IPS-18a (cell line): ENCODE measurements around the gene COQ4.

ENCODE experiments used
- H3K27ac ChIP-seq: one replicate; pipeline ENCODE4 v1.5.1; 2013; ENCODE audit warnings: low read length
- H3K27me3 ChIP-seq: one replicate; pipeline ENCODE4 v1.6.1; 2013; ENCODE audit warnings: mild to moderate bottlenecking, low read length; ENCODE audit not compliant: control insufficient read depth, insufficient read depth
- H3K36me3 ChIP-seq: one replicate; pipeline ENCODE4 v1.6.1; 2013; ENCODE audit warnings: low read depth, low read length; ENCODE audit not compliant: control insufficient read depth
- H3K4me1 ChIP-seq: one replicate; pipeline ENCODE4 v1.6.1; 2013; ENCODE audit warnings: low read depth, low read length; ENCODE audit not compliant: control insufficient read depth
- H3K4me3 ChIP-seq: one replicate; pipeline ENCODE4 v1.5.1; 2013; ENCODE audit warnings: low read length
- H3K9ac ChIP-seq: one replicate; pipeline ENCODE4 v1.6.1; 2013; ENCODE audit warnings: mild to moderate bottlenecking, low read length, moderate library complexity
- H3K9me3 ChIP-seq: one replicate; pipeline ENCODE4 v1.6.1; 2013; ENCODE audit warnings: low read depth, low read length; ENCODE audit not compliant: control insufficient read depth

COQ4 gene

DNA sequence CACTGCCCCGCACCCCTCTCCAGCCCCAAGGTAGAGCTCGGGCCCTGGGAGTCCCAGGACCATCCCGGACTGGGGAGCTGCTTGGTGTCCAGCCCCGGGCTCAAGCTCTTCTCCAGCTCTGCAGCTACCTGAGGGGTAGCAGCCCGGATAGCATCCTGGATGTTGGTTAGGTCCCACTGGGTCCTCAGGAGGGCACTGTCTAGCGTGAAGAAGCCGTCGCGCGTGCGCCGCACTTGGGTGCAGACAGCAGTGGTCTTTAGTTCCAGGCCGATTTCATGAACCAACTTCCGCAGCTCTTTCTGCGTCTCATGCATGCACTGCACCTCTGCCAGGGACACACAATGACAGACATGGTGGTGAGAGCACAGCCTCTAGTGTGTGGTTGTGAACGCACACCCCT, 13.1 kb upstream of the COQ4 start:
- Histone ChIP-seq H3K36me3 (peaks cover 37% of the 10 kb centered on the region), H3K27me3 (no peaks in the 10 kb centered on the region), H3K4me1 (no peaks in the 10 kb centered on the region), H3K9me3 (no peaks in the 10 kb centered on the region), H3K27ac (no peak overlapping the region), H3K4me3 (no peak overlapping the region), H3K9ac (no peak overlapping the region)

DNA sequence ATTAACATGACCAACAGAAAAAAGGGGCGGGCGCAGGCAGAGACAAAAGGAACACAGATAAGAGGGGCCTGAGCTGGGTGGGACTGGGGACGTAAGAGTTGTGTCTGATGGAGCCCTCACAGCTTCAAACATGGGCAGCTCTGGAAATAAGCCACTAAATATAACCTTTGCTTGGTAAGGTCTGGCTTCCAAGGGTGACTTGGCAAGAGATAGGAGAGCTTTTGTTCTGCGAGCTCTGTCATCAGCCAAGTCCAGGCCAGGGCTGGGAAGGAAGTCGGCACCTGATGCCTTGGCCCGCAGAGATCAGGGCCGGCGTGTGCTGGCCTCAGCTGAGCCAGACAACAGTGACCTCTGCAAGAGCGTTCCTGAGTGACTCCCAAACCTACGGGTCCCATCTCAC, 12.2 kb upstream of the COQ4 start:
- Histone ChIP-seq H3K27ac (no peak overlapping the region), H3K9me3 (no peaks in the 10 kb centered on the region), H3K9ac (no peak overlapping the region), H3K4me1 (no peaks in the 10 kb centered on the region), H3K27me3 (no peaks in the 10 kb centered on the region), H3K36me3 (peaks cover 44% of the 10 kb centered on the region), H3K4me3 (no peak overlapping the region)

DNA sequence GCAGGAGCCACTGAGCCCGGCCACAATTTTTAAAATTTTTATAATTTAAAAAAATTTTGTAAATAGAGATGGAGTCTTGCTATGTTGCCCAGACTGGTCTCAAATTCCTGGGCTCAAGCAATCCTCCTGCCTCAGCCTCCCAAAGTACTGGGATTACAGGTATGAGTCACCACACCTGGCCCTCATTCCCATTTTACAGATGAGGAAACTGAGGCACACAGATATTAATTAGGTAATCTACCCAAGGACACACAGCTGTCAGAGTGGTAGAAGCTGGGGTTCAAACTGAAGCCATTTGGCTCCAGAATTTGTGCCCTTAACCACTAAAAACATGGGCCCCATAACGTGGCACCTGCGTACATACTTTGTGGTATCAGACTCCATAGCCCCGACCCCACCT, 7.9 kb upstream of the COQ4 start:
- Histone ChIP-seq H3K4me1 (no peaks in the 10 kb centered on the region), H3K4me3 (no peak overlapping the region), H3K36me3 (peaks cover 50% of the 10 kb centered on the region)

DNA sequence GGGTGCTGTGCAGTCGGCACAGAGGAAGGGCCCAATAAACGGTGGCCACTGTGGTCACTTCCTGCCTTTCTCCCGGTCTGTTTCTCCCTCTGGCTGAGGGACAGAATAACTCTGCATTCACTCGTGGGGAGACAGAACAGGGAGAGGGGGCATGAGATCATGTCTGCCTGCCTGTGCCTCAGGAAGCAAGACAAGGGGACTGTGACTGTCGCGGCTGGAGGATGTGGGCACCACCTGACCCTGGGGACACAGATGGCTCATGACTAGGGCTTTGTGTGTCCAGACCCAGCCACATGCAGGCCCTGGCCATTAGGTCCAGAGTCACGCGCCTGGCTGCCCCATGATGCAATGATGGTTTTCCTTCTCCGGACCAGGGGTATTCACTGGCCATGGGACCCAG, 6.2 kb upstream of the COQ4 start:
- no peak overlapping the region for H3K9ac ChIP-seq
- no peak overlapping the region for H3K4me3 ChIP-seq
- no peaks in the 10 kb centered on the region for H3K4me1 ChIP-seq
- peaks cover 36% of the 10 kb centered on the region for H3K36me3 ChIP-seq
- no peaks in the 10 kb centered on the region for H3K27me3 ChIP-seq
- H3K9me3 ChIP-seq: no peaks in the 10 kb centered on the region
- H3K27ac ChIP-seq: no peak overlapping the region

More for the DNA sequence above, 7.9 kb upstream of the COQ4 start:
- H3K9me3 ChIP-seq: no peaks in the 10 kb centered on the region
- no peak overlapping the region for H3K9ac ChIP-seq
- no peaks in the 10 kb centered on the region for H3K27me3 ChIP-seq
- no peak overlapping the region for H3K27ac ChIP-seq

DNA sequence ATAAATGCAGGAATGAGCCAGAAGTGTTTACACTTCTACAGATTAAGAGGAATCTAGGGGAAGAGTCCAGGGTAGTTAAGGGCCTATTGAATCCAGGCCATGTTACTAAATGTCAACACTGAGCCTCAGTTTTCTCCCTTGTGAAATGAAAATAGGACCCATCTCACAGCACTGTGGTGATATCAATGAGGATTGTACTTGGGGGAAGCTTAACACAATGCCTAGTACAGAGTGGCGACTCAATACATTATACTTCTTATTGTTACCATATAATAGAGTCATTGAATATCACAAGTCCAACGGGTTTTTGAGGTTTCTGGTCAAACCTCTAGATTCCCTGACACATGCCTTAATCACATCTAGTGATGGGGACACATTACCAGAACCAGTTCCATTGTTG, 5.0 kb upstream of the COQ4 start:
- Histone ChIP-seq H3K36me3 (peaks cover 35% of the 10 kb centered on the region), H3K27me3 (no peaks in the 10 kb centered on the region), H3K4me1 (no peaks in the 10 kb centered on the region), H3K9ac (no peak overlapping the region), H3K4me3 (no peak overlapping the region), H3K9me3 (no peaks in the 10 kb centered on the region), H3K27ac (no peak overlapping the region)

DNA sequence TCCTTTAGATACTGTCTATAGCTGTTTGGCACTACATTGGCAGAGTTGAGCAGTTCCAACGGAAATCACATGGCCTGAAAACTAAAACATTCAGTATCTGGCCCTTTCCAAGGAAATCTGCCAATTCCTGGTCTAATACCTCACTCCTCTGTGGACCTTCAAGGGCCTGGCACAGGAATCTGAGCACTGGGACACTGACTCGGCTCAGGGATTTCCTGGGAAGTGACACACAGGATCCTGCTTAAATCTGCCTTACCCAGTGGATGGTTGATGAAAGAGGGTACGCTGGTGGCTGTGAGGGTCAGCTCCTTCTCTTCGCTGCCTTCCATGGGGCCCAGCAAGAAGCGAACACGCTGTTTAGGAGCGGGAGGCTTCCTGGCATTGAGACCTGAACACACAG, 1.3 kb upstream of the COQ4 start:
- Histone ChIP-seq H3K27me3 (no peaks in the 10 kb centered on the region), H3K4me1 (peaks cover 5% of the 10 kb centered on the region), H3K27ac (no peak overlapping the region), H3K9ac (no peak overlapping the region), H3K9me3 (no peaks in the 10 kb centered on the region), H3K4me3 (peak overlapping the region; percentile 98), H3K36me3 (peaks cover 22% of the 10 kb centered on the region)

DNA sequence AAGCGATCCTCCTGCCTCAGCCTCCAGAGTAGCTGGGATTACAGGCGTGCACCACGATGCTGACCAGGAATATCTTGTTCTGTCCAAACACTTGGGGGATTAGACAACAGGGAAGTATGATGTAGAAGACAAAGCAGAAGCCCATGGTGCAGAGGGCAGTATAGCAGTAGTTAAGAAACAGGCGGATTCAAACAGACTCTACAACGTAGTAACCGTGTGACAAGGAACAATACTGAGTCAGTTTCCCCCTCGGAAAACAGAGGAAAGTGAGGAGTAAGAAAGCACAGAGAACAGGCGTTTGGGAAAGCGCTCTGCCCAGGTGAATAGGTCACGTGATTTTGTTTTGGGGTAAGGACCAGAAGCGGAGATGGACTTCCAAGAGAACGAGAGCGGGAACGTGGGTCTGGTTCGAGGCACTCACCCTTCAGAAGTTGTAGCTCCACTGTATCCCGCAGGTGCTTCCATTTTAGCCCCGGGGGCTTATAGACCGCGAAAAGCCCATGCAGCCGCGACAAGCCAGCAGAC, 698 bp upstream of the COQ4 start:
- Histone ChIP-seq H3K27ac (peak overlapping the region; percentile 91), H3K27me3 (no peaks in the 10 kb centered on the region), H3K9ac (peak overlapping the region; percentile 91), H3K4me3 (peak overlapping the region; percentile 98), H3K36me3 (peaks cover 20% of the 10 kb centered on the region), H3K4me1 (peaks cover 5% of the 10 kb centered on the region), H3K9me3 (no peaks in the 10 kb centered on the region)

DNA sequence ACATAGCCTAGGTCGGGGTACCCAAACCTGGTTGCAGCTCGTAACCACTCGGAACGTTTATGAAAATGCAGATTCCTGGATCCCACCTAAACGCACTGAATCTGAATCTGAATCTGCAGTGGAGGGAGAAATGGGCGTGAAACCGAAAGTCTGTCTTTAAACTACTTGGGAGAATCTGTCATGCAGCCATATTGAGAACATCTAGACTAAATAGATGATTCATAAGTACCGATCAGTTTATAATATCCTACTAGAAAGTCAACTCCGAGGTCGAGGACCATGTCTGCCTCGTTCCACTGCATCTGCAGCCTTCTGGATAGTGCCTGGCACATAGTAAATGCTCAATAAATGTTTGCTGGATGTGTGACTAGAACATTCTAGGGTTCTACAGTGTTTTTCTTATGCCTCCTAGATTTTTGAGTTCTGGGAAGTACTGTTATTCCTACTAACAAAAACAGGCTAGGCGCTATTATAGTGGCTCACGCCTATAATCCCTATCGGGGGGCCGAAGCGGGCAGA, 632 bp downstream of the COQ4 start:
- peaks cover 5% of the 10 kb centered on the region for H3K4me1 ChIP-seq
- no peak overlapping the region for H3K27ac ChIP-seq
- peak overlapping the region; percentile 91 for H3K9ac ChIP-seq
- no peaks in the 10 kb centered on the region for H3K9me3 ChIP-seq
- peaks cover 12% of the 10 kb centered on the region for H3K36me3 ChIP-seq
- H3K4me3 ChIP-seq: peak overlapping the region; percentile 98
- no peaks in the 10 kb centered on the region for H3K27me3 ChIP-seq

DNA sequence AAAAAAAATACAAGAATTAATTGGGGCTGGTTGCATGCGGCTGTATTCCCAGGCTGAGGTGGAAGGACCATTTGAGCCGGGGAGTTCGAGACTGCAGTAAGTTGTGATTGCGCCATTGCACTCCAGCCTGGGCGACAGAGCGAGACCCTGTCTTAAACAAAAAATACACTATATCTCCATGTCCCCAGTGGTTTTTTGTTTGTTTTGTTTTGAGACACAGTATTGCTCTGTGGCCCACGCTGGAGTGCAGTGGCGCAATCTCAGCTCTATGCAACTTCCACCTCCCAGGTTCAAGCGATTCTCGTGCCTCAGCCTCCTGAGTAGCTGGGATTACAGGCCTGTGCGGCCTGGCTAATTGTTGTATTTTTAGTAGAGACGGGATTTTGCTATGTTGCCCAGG, 1.2 kb downstream of the COQ4 start:
- no peaks in the 10 kb centered on the region for H3K9me3 ChIP-seq
- H3K27me3 ChIP-seq: no peaks in the 10 kb centered on the region
- peak overlapping the region; percentile 91 for H3K9ac ChIP-seq
- H3K4me1 ChIP-seq: peaks cover 5% of the 10 kb centered on the region
- peak overlapping the region; percentile 98 for H3K4me3 ChIP-seq
- peaks cover 17% of the 10 kb centered on the region for H3K36me3 ChIP-seq
- no peak overlapping the region for H3K27ac ChIP-seq

DNA sequence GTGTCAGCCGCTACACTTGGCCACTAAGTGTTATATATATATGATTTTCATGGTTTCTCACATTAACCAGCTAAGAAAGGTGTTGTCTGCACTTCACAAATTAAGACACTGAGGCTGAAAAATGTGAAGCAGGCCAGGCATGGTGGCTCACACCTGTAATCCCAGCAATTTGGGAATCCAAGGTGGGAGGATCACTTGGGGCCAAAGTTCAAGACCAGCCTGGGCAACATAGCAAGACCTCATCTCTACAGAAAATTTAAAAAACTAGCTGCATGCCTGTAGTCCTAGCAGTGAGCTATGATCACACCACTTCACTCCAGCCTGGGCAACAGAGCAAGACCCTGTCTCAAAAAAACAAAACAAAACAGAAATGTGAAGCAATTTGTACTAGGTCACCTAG, 1.8 kb downstream of the COQ4 start:
- Histone ChIP-seq H3K4me1 (peaks cover 5% of the 10 kb centered on the region), H3K4me3 (no peak overlapping the region), H3K27ac (no peak overlapping the region), H3K36me3 (peaks cover 18% of the 10 kb centered on the region), H3K9me3 (no peaks in the 10 kb centered on the region), H3K9ac (no peak overlapping the region), H3K27me3 (no peaks in the 10 kb centered on the region)

DNA sequence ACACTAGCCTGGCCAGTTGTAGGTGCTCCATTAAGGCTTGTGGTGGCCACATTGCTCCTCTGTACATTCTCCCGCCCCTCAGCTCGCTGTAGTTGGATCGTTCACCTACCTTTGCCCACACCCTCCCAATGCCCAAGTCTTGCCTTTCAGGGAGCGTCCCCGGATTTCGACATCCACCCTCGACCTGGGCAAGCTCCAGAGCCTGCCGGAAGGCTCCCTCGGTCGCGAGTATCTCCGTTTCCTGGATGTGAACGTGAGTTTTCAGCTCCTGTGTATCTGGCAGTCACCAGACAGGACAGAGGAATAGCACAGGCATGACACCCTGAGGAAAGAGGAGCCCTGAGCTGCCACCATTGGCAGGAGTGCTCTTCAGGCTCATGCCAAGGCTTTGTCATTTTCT, 3.0 kb downstream of the COQ4 start:
- Histone ChIP-seq H3K9me3 (no peaks in the 10 kb centered on the region), H3K4me1 (peaks cover 5% of the 10 kb centered on the region), H3K4me3 (no peak overlapping the region), H3K27me3 (no peaks in the 10 kb centered on the region), H3K9ac (no peak overlapping the region), H3K27ac (no peak overlapping the region), H3K36me3 (peaks cover 18% of the 10 kb centered on the region)

DNA sequence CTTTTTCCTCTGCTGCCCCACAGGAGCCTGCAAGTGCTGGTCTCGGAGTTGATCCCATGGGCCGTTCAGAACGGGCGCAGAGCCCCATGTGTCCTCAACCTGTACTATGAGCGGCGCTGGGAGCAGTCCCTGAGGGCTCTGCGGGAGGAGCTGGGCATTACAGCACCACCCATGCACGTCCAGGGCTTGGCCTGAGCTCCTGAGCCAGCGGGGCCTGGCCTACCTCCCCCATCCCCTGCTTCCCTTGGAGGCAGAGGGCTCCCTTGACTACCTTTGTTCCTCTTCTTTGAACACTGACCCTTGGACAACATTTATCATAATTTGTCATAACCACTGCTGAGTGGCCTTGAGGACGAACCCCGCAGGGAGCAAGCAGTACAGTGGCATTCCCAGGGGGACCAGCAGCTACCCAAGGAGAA, 10.8 kb downstream of the COQ4 start:
- Histone ChIP-seq H3K9me3 (no peaks in the 10 kb centered on the region), H3K9ac (no peak overlapping the region), H3K27ac (no peak overlapping the region)

More for the DNA sequence above, 10.8 kb downstream of the COQ4 start:
- H3K36me3 ChIP-seq: peaks cover 10% of the 10 kb centered on the region
- no peaks in the 10 kb centered on the region for H3K4me1 ChIP-seq
- no peaks in the 10 kb centered on the region for H3K27me3 ChIP-seq
- no peak overlapping the region for H3K4me3 ChIP-seq
